ENCODE measurements around the gene TBC1D1. TPM values are rescaled to one million over a fixed set of nuclear protein-coding genes. Genes with fewer than 3 reads are reported as not detected.

The TBC1D1 gene
- total and polyA plus RNA-seq, 2 of the 8 experiments (the other 6 are each of a cell fraction or from before 2014, with no cell fraction given) = 96.9 to 162 TPM

DNA sequence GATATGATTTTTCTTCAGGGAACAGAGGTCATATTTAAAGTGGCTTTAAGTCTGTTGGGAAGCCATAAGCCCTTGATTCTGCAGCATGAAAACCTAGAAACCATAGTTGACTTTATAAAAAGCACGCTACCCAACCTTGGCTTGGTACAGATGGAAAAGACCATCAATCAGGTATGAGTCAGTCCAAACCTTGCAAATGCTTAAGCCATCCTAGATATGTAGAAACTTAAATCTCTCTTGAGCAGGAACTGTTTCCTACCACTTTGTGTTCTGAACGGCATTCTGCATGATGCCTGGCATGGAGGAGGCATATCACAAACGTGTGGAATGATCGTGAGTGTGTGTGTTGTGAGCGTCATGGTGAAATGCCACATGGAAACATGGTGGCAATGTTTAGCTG lies 234.1 kb downstream of the TBC1D1 start:
- Histone ChIP-seq H4K20me1 (replicated peaks in 1 of 2; ENCODE audit: control insufficient read depth in 1 of 2, insufficient read depth in 2 of 2, low read length in 2 of 2) (peaks cover 4 to 11% of the 10 kb centered on the region in 2 experiments), H2AK5ac (ENCODE audit: low read depth, low read length) (no peak overlapping the region), H3K27ac (ENCODE audit: low read depth, low read length) (no peak overlapping the region), H3K27me3 (replicated peaks in 1 of 4; ENCODE audit: control insufficient read depth in 3 of 4, extremely low read depth in 1 of 4, insufficient read depth in 3 of 4, low read length in 3 of 4) (peaks cover 1 to 26% (median 23%) of the 10 kb centered on the region in 4 experiments), H2BK120ac (replicated peaks; ENCODE audit: low read depth, low read length) (no peak overlapping the region), H3K4me3 (ENCODE audit: extremely low read depth in 1 of 4, insufficient read depth in 2 of 4, low read depth in 3 of 4, low read length in 4 of 4) (no peak overlapping the region), H3K79me2 (ENCODE audit: control insufficient read depth in 1 of 2, insufficient read depth in 2 of 2, low read length in 2 of 2) (no peaks in the 10 kb centered on the region), H3K56ac (replicated peaks; ENCODE audit: insufficient read length, low read depth, low read length) (no peak overlapping the region), H3K23ac (ENCODE audit: insufficient read length) (no peak overlapping the region), H3K9me3 (ENCODE audit: insufficient read depth in 2 of 2, low read depth in 1 of 2, low read length in 1 of 2) (no peaks in the 10 kb centered on the region), H3K4ac (replicated peaks; ENCODE audit: insufficient read length, low read depth, low read length) (no peak overlapping the region), H4K8ac (ENCODE audit: extremely low read depth, insufficient read depth, low read length) (no peak overlapping the region), H4K5ac (ENCODE audit: insufficient read length, low read depth, low read length) (no peak overlapping the region), H3K14ac (ENCODE audit: insufficient read length) (no peak overlapping the region), H3K18ac (ENCODE audit: extremely low read depth, low read length) (no peak overlapping the region), H3K23me2 (ENCODE audit: low read depth, low read length) (no peaks in the 10 kb centered on the region), H3K9ac (replicated peaks in 1 of 4; ENCODE audit: extremely low read depth in 1 of 4, low read depth in 3 of 4, low read length in 3 of 4) (no peak overlapping the region), H4K91ac (replicated peaks; ENCODE audit: insufficient read length, low read length) (no peak overlapping the region), H2BK20ac (ENCODE audit: low read length) (no peak overlapping the region), H2BK12ac (ENCODE audit: low read depth, low read length) (no peak overlapping the region), H3K79me1 (ENCODE audit: low read depth, low read length) (no peaks in the 10 kb centered on the region), H2BK5ac (ENCODE audit: low read depth, low read length) (no peak overlapping the region), H3K4me2 (ENCODE audit: insufficient read depth in 1 of 2, low read depth in 2 of 2, low read length in 2 of 2) (no peak overlapping the region), H2BK15ac (ENCODE audit: low read length) (no peak overlapping the region), H3K4me1 (replicated peaks in 1 of 4; ENCODE audit: control insufficient read depth in 3 of 4, insufficient read depth in 4 of 4, low read length in 3 of 4) (peaks cover 6 to 18% (median 11%) of the 10 kb centered on the region in 4 experiments; a peak in 5 of 7 replicates), H2AFZ (ENCODE audit: low read length) (no peak overlapping the region), H3K36me3 (ENCODE audit: control insufficient read depth in 2 of 4, insufficient read depth in 4 of 4, low read length in 3 of 4) (peaks cover 0 to 16% (median 4%) of the 10 kb centered on the region in 4 experiments; a peak in 5 of 8 replicates)
- no peak for TF ChIP-seq EP300 (IDR thresholded peaks at IDR 0.05; ENCODE audit: borderline replicate concordance in 1 of 2, low read depth in 2 of 2, low read length in 2 of 2)
- TF ChIP-seq, protein P1, sequence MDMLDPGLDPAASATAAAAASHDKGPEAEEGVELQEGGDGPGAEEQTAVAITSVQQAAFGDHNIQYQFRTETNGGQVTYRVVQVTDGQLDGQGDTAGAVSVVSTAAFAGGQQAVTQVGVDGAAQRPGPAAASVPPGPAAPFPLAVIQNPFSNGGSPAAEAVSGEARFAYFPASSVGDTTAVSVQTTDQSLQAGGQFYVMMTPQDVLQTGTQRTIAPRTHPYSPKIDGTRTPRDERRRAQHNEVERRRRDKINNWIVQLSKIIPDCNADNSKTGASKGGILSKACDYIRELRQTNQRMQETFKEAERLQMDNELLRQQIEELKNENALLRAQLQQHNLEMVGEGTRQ (IDR thresholded peaks at IDR 0.05; ENCODE audit: low read length) = no peak
- no peak for TF ChIP-seq RFX5 (IDR thresholded peaks at IDR 0.05; ENCODE audit: borderline replicate concordance, low read depth, low read length)
- TF ChIP-seq CBX5 (IDR thresholded peaks at IDR 0.05; ENCODE audit: low read depth, low read length) = no peak
- TF ChIP-seq TAF1 (IDR thresholded peaks at IDR 0.05; ENCODE audit: low read depth, low read length) = no peak
- TF ChIP-seq HDAC2 (IDR thresholded peaks at IDR 0.05; ENCODE audit: borderline replicate concordance in 1 of 2, low read depth in 2 of 2, low read length in 2 of 2) = no peak
- no peak for TF ChIP-seq EZH2 (IDR thresholded peaks at IDR 0.05; ENCODE audit: low read depth, low read length, severe bottlenecking)
- FAIRE-seq (no peak), DNase-seq (ENCODE audit: low read depth in 1 of 2, low spot score in 2 of 2) (no peak)
- WGBS, 2 experiments (ENCODE audit: extremely low coverage in 1 of 2, insufficient coverage in 1 of 2, insufficient read length in 1 of 2, insufficient replicate concordance in 2 of 2, low coverage in 1 of 2, low lambda C conversion rate in 2 of 2, missing lambda C conversion rate in 1 of 2) = 94% methylated on average over 5 of the region's 5 CpGs; no CpG with 5 or more reads in 1 of the 2 experiments
- ChIA-PET POLR2A (ENCODE audit: partially characterized antibody) (no interaction called here), CTCF (ENCODE audit: partially characterized antibody) (interaction anchor here (0.7 to 0.9 kb wide), 2 partner anchors 25 to 30 kb away, joined by 3 read pairs; no protein-coding TSS in a partner anchor)
